ENCODE results near the gene SPCS2. TPM values are rescaled to one million over a fixed set of nuclear protein-coding genes. Genes with fewer than 3 reads are reported as not detected.

The SPCS2 gene
- total RNA-seq, 1 experiment from 2014 or later = 116 TPM

- TF ChIP-seq ERG (CRISPR knock-in tag; IDR thresholded peaks at IDR 0.05) (no peak), ZNF263 (CRISPR knock-in tag; IDR thresholded peaks at IDR 0.05; ENCODE audit: low read depth) (no peak)
- TF ChIP-seq, protein P1, sequence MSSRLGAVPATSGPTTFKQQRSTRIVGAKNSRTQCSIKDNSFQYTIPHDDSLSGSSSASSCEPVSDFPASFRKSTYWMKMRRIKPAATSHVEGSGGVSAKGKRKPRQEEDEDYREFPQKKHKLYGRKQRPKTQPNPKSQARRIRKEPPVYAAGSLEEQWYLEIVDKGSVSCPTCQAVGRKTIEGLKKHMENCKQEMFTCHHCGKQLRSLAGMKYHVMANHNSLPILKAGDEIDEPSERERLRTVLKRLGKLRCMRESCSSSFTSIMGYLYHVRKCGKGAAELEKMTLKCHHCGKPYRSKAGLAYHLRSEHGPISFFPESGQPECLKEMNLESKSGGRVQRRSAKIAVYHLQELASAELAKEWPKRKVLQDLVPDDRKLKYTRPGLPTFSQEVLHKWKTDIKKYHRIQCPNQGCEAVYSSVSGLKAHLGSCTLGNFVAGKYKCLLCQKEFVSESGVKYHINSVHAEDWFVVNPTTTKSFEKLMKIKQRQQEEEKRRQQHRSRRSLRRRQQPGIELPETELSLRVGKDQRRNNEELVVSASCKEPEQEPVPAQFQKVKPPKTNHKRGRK (CRISPR knock-in tag; IDR thresholded peaks at IDR 0.05; ENCODE audit: borderline replicate concordance) = no peak
- TF ChIP-seq, protein P2, sequence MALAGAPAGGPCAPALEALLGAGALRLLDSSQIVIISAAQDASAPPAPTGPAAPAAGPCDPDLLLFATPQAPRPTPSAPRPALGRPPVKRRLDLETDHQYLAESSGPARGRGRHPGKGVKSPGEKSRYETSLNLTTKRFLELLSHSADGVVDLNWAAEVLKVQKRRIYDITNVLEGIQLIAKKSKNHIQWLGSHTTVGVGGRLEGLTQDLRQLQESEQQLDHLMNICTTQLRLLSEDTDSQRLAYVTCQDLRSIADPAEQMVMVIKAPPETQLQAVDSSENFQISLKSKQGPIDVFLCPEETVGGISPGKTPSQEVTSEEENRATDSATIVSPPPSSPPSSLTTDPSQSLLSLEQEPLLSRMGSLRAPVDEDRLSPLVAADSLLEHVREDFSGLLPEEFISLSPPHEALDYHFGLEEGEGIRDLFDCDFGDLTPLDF (CRISPR knock-in tag; IDR thresholded peaks at IDR 0.05) = no peak
These were observed 43.8 kb downstream of the SPCS2 start (continued) for GRCh38 chr11:74992852-74993251.

DNA sequence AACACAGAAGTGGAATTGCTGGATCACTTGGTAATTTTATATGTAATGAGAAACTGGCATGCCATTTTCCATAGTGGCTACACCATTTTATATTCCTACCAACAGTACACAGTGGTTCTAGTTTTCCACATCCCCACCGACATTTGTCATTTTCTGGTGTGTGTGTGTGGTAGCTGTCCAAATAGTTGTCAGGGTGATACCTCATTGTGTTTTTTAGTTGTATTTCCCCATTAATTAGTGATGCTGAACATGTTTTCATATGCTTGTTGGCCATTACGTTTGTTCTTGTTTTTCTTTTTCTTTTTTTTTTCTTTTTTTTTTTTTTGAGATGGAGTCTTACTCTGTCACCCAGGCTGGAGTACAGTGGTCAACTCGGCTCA, 51.9 kb downstream of the SPCS2 start:
- H3K9me3 Mint-ChIP-seq = no peaks in the 10 kb centered on the region
- POLR2A ChIA-PET = no interaction called here
- H3K36me3 Mint-ChIP-seq = peaks cover 17% of the 10 kb centered on the region
- no peak for DNase-seq (ENCODE audit: low spot score)
- CTCF ChIA-PET = no interaction called here
- H3K4me3 Mint-ChIP-seq = no peak overlapping the region
- TF ChIP-seq ERG (CRISPR knock-in tag; IDR thresholded peaks at IDR 0.05) = no peak
- TF ChIP-seq ZNF138 (CRISPR knock-in tag; conservative IDR thresholded peaks at IDR 0.05) = no peak
- TF ChIP-seq SMAD4 (CRISPR knock-in tag; IDR thresholded peaks at IDR 0.05) = no peak
- TF ChIP-seq FOXP1 (CRISPR knock-in tag; IDR thresholded peaks at IDR 0.05; ENCODE audit: borderline replicate concordance) = no peak
- TF ChIP-seq, protein P3, sequence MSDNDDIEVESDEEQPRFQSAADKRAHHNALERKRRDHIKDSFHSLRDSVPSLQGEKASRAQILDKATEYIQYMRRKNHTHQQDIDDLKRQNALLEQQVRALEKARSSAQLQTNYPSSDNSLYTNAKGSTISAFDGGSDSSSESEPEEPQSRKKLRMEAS (CRISPR knock-in tag; IDR thresholded peaks at IDR 0.05) = no peak
- no peak for TF ChIP-seq USF1 (CRISPR knock-in tag; IDR thresholded peaks at IDR 0.05)
- no peak for TF ChIP-seq JUN (CRISPR knock-in tag; IDR thresholded peaks at IDR 0.05)
- TF ChIP-seq HMGA2 (CRISPR knock-in tag; IDR thresholded peaks at IDR 0.05) = no peak
- TF ChIP-seq NFYB (CRISPR knock-in tag; conservative IDR thresholded peaks at IDR 0.05; ENCODE audit: low read depth) = no peak
- no peak for TF ChIP-seq ESRRA (CRISPR knock-in tag; IDR thresholded peaks at IDR 0.05; ENCODE audit: borderline replicate concordance)
- no peak for TF ChIP-seq ZNF121 (CRISPR knock-in tag; IDR thresholded peaks at IDR 0.05)
- TF ChIP-seq SOX15 (CRISPR knock-in tag; IDR thresholded peaks at IDR 0.05) = no peak
- TF ChIP-seq, protein P2 (CRISPR knock-in tag; IDR thresholded peaks at IDR 0.05) = no peak
- no peaks in the 10 kb centered on the region for H3K27me3 Mint-ChIP-seq (ENCODE audit: low read depth)
- no peak for ATAC-seq
- no peak overlapping the region for H3K27ac Mint-ChIP-seq
- H3K4me1 Mint-ChIP-seq = no peaks in the 10 kb centered on the region

DNA sequence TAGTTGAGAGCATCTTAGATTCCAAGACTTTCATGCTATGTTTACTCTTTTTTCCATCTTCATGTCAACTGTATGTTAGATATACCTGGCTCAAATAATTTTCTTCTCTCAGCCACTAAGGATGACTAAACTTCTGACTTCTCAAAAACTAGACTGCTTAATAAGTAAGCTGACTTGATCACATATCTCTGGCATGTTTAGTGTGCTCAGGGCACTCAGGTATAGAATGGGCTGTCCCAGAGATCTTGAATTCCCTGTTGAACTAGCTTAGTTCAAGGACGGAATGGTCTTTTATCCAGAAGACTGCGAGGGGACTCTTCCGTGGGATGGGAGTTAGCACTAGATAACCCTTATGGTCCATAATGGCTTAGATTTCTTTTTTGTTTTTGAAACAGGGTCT, 52.6 kb downstream of the SPCS2 start:
- CTCF ChIA-PET = interaction anchor here (1.3 kb wide), 1 partner anchor 21 kb away, joined by 4 read pairs; no protein-coding TSS in a partner anchor
- Mint-ChIP-seq H3K4me3 (no peak overlapping the region), H3K9me3 (no peaks in the 10 kb centered on the region), H3K36me3 (peaks cover 17% of the 10 kb centered on the region), H3K27ac (no peak overlapping the region), H3K27me3 (ENCODE audit: low read depth) (no peaks in the 10 kb centered on the region), H3K4me1 (no peaks in the 10 kb centered on the region)
- ATAC-seq (no peak), DNase-seq (ENCODE audit: low spot score) (no peak)
- POLR2A ChIA-PET = no interaction called here
- no peak for TF ChIP-seq E2F5 (CRISPR knock-in tag; IDR thresholded peaks at IDR 0.05)
- no peak for TF ChIP-seq SMAD4 (CRISPR knock-in tag; IDR thresholded peaks at IDR 0.05)
- TF ChIP-seq MXD4 (CRISPR knock-in tag; IDR thresholded peaks at IDR 0.05; ENCODE audit: borderline replicate concordance) = no peak
- TF ChIP-seq RELA (CRISPR knock-in tag; IDR thresholded peaks at IDR 0.05; ENCODE audit: borderline replicate concordance) = no peak
- no peak for TF ChIP-seq ZNF423 (CRISPR knock-in tag; IDR thresholded peaks at IDR 0.05)
- no peak for TF ChIP-seq ETV6 (CRISPR knock-in tag; IDR thresholded peaks at IDR 0.05)
- TF ChIP-seq ZNF416 (CRISPR knock-in tag; IDR thresholded peaks at IDR 0.05) = no peak
- no peak for TF ChIP-seq EMX1 (CRISPR knock-in tag; IDR thresholded peaks at IDR 0.05)
- no peak for TF ChIP-seq HMGXB4 (CRISPR knock-in tag; IDR thresholded peaks at IDR 0.05)
